Astrocyte of the spinal cord (primary cell): ENCODE results near the gene PDZD2.

Experiments
- DNase-seq: peaks from one replicate; pipeline ENCODE4 v3.0.0; 2011; ENCODE audit warnings: low read depth, low spot score
- H3K4me3 ChIP-seq: 2 replicates; pipeline ENCODE4 v1.5.1; 2011; ENCODE audit warnings: low read depth, mild to moderate bottlenecking, low read length, moderate library complexity
- in situ Hi-C: cut with HindIII; loops from 2 replicates; pipeline ENCODE4 v1.10.0; 2017; ENCODE audit warnings: low sequenced_read_pairs
- TF ChIP-seq, protein P1 (sequence below): IDR thresholded peaks from 2 replicates; pipeline ENCODE4 v1.5.1; 2012; ENCODE audit warnings: low read depth, mild to moderate bottlenecking, low read length, inconsistent platforms

PDZD2 gene

DNA sequence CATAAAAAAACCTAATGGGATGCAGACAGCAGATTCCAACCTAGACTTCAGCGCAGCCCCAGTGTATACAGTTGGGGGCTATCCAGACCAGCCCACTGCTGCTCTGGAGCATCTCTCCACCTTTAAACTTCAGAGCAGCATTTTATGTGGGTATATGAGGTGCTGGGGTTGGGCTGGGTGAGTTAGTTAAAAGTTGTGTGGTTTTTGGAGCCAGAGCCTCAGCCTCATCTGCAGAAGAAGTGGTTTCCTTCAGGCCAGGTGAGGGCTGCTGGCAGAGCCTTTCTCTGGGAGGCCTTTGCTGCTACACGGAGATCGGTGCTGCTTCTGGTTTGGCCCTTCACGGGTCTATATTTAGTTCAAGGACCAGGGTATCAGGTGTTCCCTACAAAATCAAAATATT is 228.3 kb downstream of the PDZD2 start:
- in situ Hi-C loops: no loop called here
- TF ChIP-seq, protein P1, sequence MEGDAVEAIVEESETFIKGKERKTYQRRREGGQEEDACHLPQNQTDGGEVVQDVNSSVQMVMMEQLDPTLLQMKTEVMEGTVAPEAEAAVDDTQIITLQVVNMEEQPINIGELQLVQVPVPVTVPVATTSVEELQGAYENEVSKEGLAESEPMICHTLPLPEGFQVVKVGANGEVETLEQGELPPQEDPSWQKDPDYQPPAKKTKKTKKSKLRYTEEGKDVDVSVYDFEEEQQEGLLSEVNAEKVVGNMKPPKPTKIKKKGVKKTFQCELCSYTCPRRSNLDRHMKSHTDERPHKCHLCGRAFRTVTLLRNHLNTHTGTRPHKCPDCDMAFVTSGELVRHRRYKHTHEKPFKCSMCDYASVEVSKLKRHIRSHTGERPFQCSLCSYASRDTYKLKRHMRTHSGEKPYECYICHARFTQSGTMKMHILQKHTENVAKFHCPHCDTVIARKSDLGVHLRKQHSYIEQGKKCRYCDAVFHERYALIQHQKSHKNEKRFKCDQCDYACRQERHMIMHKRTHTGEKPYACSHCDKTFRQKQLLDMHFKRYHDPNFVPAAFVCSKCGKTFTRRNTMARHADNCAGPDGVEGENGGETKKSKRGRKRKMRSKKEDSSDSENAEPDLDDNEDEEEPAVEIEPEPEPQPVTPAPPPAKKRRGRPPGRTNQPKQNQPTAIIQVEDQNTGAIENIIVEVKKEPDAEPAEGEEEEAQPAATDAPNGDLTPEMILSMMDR: no peak
- no peak overlapping the region for H3K4me3 ChIP-seq
- no peak for DNase-seq

DNA sequence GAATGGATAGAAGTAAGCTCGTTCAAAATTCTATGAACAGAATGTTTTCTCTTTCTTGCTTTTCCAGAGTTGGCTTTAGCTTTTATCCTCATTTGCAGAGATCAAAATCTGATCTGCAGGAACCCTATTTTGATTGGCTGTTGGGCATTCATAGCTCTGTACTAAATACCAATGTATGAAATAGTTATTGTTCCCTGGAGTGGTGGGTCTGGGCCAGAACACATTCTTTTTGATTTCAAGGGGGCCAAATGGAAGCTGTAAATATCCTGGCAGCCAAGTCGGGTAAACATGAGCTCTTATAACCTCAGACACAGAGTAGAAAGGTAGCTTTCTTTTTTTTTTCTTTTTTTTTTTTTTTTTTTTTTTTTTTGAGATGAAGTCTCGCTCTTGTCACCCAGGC is 241.5 kb downstream of the PDZD2 start:
- no peak overlapping the region for H3K4me3 ChIP-seq
- in situ Hi-C loops: no loop called here
- no peak for DNase-seq
- TF ChIP-seq, protein P1: no peak

DNA sequence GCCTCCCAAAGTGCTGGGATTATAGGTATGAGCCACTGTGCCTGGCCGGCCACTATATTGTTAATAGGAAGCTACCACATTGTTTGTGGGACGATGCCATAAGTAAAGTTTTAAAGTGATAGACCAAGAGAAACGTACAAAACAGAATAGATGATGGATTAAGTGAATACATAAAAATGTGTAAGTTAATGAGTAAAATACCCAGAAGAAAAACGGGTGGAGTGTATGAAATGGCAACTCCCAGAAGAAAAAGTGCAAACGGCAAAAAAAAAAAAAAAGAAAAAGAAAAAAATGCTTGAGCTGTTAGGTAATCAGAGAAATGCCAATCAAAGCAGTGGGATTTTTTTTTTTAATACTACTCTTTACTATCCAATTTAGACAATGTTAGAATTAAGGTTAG is 246.0 kb downstream of the PDZD2 start:
- DNase-seq: no peak
- H3K4me3 ChIP-seq: no peak overlapping the region
- in situ Hi-C loops: no loop called here
- TF ChIP-seq, protein P1: no peak

DNA sequence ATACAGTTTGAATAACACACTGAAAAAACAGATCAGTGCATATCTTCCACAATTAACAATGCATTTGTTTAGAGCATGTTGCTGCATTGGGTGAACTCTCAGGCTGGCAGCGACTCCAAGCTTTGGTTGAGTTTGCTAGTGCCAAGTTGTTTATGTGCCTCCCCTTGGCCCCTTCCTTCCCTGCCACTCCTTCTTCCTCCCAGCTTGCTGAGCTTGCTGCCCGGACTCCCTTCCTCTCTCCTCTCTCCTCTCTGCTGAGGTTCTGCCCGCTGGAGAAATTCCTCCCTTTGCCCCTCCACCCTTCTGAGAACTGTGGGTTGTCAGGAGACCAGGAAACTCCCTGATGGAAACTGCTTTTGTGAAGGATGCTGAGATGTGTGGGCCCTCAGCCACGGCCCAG is 247.3 kb downstream of the PDZD2 start:
- TF ChIP-seq, protein P1: no peak
- no peak overlapping the region for H3K4me3 ChIP-seq
- DNase-seq: no peak
- in situ Hi-C loops: no loop called here

DNA sequence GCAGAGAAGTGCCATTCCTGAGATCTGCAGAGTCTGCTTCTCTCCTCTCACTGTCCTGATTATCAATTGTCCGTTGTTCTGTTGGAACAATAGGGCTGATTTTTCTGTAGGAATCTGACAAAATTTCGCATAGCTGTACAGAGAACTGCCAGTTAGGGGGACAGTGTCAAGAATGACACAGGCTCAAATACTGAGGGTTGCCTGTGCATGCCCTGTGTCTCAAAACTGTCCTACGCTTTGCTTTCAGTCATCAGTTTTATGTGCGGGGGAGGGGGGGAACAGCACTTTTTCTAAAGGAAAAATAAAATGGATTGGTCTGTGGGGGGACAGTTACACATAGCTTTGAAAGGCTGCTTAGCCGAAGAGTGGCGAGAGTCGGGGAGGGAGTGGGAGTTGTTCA is 248.6 kb downstream of the PDZD2 start:
- in situ Hi-C loops: no loop called here
- TF ChIP-seq, protein P1: no peak
- DNase-seq: no peak
- H3K4me3 ChIP-seq: no peak overlapping the region

DNA sequence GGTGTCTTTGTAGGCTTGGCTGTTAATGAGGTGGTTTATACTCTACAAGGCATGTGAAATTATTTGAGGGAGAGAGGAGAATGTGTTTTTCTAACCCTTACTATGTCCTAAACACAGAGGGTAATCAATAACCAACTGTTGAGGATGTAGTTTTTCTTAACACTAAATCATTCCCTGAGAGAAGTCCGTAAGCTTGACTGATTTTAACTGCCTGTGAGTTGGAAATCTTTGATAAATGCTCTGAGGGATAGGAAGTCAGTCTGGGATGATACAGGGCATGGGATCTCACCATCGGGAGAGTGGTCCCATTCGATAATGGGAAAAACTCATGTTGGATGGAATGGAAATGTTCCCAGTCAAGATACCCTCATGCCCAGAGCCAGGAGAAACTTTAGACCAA is 249.6 kb downstream of the PDZD2 start:
- no peak for DNase-seq
- TF ChIP-seq, protein P1: no peak
- no peak overlapping the region for H3K4me3 ChIP-seq
- in situ Hi-C loops: no loop called here

DNA sequence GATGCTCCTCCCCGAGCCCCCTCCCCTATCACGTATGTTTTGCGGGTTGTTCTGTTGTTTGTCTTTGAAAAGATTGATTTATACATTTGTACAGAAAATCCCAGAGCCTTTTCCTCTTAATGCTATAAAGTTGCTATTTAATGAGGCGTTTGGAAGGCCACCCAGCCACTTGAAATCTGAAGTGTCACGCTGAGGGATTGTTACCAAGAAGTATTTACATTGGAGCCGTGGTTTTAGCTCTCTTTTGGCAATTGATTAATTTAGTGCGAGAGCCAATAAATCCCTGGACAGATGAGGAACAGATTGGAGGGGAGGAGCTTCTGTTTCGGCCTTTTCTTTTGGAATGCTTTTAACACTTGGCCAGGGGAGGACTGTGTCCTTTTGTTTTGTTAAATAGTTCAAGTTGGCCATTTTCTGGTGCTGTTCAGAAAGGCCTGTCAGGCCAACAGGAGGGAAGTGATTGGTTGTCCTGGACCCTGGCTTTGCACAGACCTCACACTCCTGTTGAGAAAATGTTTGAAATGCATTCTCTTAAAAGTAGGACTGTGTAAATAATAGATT is 250.2 kb downstream of the PDZD2 start:
- DNase-seq: no peak
- in situ Hi-C loops: no loop called here
- no peak overlapping the region for H3K4me3 ChIP-seq
- TF ChIP-seq, protein P1: no peak
